ENCODE measurements around the gene LYRM4.

DNA sequence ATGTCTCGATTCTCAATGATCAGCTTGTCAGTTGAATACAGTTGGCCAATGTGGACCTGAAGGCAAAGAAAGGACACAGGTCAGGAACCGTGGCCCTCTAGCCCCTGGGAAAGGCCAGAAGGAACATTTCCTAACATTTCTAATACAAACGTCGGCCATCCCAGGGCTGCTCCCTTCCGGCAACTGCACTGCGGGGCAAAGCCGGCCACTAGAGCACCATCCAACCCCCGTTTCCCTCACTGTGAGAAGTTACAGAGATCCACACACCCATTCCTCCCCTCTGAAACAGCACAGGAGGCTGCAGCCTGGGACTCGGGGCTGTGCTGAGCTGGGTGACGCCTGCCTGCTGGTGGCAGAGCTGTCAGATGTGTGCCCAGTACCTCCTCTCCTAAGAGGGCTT lies 151.3 kb downstream of the LYRM4 start:
- TF ChIP-seq TAF1 (IDR thresholded peaks at IDR 0.05; ENCODE audit: borderline replicate concordance, insufficient read depth, low read length), result no peak
- no peak for TF ChIP-seq POLR2AphosphoS5 (IDR thresholded peaks at IDR 0.05; ENCODE audit: low read depth, low read length)
- TF ChIP-seq, protein P1, sequence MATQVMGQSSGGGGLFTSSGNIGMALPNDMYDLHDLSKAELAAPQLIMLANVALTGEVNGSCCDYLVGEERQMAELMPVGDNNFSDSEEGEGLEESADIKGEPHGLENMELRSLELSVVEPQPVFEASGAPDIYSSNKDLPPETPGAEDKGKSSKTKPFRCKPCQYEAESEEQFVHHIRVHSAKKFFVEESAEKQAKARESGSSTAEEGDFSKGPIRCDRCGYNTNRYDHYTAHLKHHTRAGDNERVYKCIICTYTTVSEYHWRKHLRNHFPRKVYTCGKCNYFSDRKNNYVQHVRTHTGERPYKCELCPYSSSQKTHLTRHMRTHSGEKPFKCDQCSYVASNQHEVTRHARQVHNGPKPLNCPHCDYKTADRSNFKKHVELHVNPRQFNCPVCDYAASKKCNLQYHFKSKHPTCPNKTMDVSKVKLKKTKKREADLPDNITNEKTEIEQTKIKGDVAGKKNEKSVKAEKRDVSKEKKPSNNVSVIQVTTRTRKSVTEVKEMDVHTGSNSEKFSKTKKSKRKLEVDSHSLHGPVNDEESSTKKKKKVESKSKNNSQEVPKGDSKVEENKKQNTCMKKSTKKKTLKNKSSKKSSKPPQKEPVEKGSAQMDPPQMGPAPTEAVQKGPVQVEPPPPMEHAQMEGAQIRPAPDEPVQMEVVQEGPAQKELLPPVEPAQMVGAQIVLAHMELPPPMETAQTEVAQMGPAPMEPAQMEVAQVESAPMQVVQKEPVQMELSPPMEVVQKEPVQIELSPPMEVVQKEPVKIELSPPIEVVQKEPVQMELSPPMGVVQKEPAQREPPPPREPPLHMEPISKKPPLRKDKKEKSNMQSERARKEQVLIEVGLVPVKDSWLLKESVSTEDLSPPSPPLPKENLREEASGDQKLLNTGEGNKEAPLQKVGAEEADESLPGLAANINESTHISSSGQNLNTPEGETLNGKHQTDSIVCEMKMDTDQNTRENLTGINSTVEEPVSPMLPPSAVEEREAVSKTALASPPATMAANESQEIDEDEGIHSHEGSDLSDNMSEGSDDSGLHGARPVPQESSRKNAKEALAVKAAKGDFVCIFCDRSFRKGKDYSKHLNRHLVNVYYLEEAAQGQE (IDR thresholded peaks at IDR 0.05; ENCODE audit: insufficient read depth in 1 of 2, low read depth in 2 of 2, low read length in 2 of 2), result no peak
- TF ChIP-seq SIN3A (IDR thresholded peaks at IDR 0.05; ENCODE audit: borderline replicate concordance, insufficient read depth, low read length), result no peak
- TF ChIP-seq FOXP2 (optimal IDR thresholded peaks at IDR 0.05; ENCODE audit: borderline replicate concordance, extremely low read depth, extremely low read length, insufficient read depth), result no peak
